ENCODE results near the gene USP24.
"Not testable (repeated sequence)": the region's sequence is repeated elsewhere in the genome, so short reads cannot be mapped to it uniquely, and the experiment has no call there.

Gene USP24

DNA sequence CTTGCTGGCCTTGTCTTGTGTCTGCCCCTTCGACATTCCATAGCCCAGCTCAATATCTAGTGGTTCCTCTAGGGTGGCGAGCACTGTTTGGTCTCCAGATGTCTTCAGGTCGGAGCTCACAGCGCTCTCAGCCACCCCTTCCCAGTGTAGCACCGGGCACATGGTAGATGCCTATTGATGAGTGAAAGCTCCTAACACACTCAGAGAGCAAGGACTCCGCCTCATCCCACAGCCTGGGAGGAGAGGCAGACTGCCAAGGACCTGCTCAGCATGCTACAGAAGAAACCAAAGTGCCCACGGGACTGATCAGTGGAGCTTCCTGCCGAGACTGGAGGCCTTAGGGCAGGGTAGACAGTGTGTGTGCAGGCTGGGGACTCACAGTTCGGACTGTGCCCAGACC, 164.9 kb downstream of the USP24 start:
- no peak for DNase-seq

DNA sequence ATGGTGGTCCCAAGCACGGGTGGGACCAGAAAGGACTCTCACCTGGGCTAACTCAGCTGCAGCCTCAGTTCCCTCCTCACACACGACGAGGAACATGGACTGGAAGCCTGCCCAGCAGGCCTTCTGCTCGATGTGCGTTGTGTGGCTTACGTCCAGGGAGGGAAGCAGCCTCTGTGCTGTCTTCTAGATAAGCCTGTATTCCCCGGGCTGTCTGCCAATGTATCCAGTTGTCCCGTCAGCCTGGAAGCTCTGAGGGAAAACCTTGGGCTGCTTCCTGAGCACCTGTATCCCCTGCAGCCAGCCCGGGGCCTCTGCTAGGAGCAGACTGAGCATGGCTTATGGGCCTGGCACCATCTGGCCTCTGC, 165.3 kb downstream of the USP24 start:
- no peak for DNase-seq

DNA sequence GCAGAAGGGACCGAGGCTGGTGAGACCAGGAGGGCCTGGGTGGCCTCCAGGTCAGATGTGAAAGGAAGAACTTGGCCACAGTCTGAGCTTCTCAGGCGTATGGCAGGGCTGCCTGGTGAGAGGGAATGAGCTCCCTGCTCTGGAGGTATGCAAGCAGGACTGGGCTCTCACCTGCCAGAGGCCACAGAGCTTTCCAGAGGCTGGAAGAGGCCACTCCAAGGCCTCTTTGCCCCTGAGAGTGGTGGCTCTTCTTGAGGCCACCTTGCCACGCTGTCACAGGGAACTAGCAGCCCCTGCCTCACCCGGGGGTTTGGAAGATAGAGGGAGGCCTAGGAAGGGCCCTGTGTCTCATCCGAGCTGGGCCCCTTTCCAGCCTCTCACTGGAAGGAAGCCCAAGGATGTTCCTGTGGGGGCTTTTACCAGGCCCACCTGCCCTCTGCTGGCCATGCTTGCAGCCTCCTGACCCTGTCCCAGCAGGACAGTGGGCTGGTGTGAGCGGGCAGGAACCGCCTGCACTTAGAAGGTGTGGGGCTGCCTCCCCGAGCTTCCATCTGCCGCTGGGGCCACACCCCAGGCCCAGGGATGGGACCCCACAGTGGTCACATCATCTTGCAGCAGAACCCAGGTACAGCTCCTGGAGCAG, 165.8 kb downstream of the USP24 start:
- DNase-seq: no peak

DNA sequence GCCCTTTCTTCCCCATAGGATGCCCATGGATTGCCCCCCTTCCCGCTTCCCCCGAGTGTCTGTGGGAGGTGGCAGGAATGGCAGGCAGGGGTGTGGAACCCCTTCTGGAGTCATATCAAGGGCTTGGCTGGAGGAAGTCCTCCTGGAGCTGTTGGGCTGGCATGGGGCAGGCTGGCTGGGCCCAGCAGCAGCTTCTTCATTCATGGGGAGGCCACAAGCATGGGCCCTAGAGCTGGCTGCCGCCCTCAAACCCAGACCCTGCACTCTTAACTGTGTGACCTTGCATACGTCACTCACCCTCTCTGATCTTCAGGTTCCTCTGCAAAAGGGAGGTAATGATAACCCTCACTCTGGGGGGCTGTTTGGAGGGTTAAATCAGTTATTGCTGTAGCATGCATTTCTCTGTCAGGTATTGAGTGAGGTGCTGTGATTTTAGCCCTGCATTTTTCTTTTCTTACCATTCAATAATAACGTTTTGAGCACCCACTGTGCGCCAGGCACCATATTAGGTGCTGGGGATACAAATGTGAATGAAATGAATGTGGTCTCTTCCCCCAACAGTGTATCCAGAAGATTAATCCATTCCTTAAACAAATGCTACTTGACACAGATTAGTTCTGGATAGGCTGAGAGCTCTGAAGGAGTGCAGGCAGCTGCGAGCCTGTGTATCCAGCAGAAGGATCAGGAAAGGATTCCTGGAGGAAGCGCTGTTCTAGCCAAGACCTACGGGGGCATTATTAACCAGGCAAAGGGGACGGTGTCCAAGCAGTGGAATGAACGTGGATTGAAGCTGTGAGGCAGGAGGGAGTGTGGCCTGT, 166.5 kb downstream of the USP24 start:
- no peak for DNase-seq

DNA sequence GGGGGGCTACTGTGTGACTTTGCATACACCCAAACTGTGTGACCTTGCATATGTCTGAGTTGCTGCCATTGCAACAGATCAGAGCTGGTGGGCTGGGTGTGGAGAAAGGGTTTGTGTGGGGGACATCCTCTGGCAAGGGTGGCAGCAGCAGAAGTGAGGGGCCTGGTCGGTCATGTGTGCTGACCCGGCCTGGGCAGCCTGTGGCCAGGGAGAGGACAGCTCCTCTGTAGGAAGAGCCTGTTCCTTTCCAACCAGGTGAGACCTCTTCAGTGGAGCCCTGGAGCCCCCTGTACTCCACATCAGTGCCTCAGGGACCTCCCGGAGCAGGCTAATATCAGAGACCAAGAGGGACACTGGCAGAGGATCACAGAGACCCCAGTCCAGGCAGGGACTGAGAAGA, 167.6 kb downstream of the USP24 start:
- DNase-seq: no peak

DNA sequence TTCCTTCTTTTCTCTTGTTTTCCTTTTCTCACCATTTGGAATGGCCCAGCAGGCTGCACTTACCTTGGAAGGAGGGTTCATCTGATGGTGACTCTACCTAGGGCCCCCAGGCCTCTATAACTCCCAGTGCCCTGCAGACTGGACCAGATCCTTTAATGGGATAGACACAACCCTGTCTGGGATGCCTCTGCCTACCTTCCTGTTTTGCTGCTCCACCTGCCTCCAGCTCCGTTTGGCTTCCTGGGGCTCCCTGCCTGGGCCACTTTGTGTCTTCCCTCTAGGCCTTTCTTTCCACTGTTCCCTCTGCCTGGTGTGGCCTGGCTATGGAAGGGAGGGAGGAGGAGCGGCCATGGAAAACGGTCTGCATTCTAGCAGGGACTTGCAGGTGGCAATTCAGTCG, 168.3 kb downstream of the USP24 start:
- no peak for DNase-seq

DNA sequence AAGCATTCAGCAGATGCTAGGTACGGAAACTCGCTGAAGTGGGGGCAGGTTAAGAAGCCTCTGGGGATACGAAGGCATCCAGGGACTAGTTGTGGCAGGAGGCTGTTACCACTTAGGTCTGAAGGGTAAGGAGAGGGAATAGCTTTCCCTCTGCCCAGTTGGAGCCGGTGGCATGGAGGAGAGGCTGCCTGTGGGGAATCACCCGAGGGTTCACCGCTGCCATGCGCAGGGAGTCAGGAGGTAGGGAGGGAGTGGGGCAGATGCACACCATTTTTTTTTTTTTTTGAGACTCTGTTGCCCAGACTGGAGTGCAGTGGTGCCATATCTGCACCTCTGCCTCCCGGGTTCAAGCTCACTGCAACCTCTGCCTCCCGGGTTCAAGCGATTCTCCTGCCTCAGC, 169.7 kb downstream of the USP24 start:
- DNase-seq: no peak

DNA sequence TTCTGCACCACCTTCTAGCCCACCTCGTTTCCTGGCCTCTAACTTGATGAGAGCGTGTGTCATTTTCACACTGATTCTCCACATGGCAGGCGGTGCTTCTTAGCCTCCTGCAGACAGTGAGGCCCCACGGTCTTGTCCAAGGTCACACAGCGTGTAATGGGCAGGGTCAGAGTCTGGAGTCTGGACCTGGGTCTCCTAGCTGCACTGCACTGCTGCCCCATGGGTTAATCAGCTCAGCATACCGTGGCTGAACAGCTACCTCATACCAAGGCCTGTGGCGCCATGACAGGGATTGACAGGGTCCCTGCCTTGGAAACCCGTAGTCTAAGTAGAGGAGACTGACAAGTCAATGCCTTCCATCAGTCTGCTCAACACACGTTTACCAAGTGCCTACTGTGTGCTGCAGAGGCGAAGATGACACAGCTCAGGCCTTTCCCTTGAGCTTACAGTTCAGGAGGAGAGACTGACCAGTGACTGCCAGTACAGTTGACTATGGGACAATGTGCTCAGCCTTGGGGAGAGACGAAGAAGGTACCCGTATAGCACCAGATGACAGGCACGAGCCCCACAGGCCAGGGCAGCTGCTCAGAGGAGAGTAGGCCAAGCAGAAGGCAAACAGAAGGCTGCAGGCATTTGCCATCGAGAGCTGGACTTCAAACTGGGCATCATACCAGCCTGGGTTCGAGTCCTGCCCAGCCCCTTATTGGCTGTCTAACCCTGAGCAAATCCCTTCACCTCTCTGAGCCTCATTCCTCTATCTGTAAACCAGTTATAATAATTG, 170.4 kb downstream of the USP24 start:
- DNase-seq: no peak

DNA sequence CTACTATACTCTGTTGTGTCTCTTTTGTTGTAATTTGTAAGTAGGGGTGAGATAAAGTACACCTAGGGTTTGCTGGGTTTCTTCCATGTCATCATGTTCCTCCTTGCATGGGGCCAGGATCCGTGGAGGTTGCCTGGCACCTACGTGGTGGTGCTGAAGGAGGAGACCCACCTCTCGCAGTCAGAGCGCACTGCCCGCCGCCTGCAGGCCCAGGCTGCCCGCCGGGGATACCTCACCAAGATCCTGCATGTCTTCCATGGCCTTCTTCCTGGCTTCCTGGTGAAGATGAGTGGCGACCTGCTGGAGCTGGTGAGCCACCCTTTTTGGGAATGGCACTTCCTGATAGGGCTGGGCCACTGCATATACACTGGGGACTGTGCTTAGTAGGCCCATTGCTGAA, 171.4 kb downstream of the USP24 start:
- DNase-seq: no peak

DNA sequence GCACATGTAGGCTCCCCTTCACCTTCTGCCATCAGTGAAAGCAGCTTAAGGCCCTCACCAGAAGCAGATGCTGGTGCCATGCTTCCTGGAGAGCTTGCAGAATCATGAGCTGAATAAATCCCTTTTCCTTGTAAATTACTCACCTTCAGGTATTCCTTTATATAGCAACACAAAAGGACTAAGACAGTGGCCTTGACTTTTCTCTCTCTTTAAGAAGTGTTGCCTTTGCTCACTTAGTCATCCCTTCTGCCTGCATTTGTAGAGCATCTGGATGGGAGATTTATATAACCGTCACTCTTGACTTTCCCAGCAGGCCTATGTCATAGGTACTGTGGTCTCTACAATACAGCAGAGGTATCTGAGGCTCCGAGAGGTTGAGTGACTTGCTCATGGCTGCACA, 172.2 kb downstream of the USP24 start:
- no peak for DNase-seq

DNA sequence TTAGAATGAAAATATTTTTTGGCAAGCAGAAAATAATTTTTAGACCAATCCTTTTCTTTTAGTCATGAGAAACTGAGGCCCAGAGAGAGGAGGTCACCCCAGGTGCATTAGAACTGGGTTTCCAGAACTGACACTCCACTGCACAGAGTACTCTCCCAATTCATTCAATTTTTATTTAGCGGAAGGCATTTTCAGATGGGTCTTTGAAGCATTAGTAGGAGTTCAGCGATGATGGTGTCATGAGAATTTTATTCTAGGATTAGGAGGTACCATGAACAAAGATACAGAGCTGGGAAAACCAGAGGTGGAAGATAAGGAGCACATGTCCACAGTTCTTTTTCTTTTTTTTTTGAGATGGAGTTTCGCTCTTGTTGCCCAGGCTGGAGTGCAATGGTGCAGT, 173.6 kb downstream of the USP24 start:
- DNase-seq: no peak

DNA sequence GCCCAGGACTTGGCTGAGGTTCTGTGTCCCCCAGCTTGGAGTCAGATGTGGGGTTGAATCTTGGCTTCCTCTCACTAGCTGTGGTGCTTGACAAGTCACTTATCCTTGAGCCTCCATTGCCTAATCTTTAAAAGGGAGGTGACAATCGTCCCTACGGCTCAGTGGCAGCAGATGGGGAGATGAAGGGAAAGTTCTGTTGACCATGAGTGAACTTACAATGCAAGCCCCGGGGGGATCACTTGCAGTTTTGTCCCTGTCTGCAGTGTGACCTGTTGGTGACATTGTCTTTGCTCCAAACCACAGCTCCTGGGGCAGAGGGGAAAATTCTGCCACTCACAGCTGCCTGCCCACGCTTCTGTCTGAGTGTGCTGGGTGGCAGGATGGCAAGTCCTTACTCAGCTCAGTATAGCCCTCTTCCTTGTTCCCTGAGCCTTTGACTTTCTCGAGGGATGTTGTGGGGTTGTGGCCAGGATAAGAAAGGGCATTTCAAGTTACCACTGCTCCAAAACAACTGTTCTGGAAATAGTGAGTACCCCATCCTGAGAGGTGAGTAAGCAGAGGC, 174.2 kb downstream of the USP24 start:
- no peak for DNase-seq

DNA sequence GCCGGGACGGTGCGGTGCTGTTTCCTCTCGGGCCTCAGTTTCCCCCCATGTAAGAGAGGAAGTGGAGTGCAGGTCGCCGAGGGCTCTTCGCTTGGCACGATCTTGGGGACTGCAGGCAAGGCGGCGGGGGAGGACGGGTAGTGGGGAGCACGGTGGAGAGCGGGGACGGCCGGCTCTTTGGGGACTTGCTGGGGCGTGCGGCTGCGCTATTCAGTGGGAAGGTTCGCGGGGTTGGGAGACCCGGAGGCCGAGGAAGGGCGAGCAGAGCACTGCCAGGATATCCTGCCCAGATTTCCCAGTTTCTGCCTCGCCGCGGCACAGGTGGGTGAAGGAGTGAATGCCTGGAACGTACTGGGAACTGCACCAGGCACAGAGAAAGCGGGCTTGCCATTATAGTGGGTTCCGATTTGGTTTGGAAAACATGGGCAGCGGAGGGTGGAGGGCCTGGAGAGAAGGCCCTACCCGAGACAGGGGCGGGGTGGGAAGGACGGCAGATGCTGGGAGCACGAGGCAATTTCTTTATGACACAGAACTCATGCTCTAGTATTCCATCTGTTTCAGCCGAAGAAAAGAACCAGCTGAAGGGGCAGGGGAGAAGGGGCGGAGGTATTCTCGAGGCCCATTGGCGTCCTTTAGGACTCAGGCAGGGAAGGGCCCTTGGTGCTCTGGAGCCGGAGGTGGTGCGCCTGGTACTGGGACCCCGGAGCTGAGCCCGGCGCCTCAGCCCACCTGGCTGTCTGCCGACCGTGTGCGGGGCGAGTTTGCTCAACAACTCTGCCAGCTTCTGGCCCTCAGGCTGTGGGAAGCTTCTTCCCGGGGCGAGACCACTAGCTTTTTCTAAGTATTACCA, 174.9 kb downstream of the USP24 start:
- DNase-seq: no peak

DNA sequence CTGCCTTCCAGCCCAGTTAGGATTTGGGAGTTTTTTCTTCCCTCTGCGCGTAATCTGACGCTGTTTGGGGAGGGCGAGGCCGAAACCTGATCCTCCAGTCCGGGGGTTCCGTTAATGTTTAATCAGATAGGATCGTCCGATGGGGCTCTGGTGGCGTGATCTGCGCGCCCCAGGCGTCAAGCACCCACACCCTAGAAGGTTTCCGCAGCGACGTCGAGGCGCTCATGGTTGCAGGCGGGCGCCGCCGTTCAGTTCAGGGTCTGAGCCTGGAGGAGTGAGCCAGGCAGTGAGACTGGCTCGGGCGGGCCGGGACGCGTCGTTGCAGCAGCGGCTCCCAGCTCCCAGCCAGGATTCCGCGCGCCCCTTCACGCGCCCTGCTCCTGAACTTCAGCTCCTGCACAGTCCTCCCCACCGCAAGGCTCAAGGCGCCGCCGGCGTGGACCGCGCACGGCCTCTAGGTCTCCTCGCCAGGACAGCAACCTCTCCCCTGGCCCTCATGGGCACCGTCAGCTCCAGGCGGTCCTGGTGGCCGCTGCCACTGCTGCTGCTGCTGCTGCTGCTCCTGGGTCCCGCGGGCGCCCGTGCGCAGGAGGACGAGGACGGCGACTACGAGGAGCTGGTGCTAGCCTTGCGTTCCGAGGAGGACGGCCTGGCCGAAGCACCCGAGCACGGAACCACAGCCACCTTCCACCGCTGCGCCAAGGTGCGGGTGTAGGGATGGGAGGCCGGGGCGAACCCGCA, 175.7 kb downstream of the USP24 start, which contains the start of gene PCSK9:
PCSK9 (plus strand) TSS at position 207 of the 741 bp plus-strand sequence; CDS start at position 497, 290 bp downstream.
- DNase-seq: no peak

DNA sequence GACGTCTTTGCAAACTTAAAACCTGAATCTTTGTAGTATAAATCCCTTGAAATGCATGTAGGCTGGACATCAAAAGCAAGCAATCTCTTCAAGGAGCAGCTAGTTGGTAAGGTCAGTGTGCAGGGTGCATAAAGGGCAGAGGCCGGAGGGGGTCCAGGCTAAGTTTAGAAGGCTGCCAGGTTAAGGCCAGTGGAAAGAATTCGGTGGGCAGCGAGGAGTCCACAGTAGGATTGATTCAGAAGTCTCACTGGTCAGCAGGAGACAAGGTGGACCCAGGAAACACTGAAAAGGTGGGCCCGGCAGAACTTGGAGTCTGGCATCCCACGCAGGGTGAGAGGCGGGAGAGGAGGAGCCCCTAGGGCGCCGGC, 176.2 kb downstream of the USP24 start:
- no peak for DNase-seq

DNA sequence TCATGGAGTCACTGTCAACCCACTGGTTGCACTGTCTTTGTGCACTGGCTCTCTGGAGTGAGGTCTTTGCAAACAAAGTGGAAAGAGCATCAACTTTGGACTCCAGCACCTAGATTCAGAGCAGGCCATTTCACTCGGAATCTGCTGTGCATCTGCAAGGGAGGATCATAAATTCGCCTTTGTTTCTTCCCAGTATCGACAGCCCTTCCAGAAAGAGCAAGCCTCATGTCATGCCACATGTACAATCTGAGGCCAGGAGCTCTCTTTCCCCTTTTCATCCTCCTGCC, 176.7 kb downstream of the USP24 start:
- no peak for DNase-seq

DNA sequence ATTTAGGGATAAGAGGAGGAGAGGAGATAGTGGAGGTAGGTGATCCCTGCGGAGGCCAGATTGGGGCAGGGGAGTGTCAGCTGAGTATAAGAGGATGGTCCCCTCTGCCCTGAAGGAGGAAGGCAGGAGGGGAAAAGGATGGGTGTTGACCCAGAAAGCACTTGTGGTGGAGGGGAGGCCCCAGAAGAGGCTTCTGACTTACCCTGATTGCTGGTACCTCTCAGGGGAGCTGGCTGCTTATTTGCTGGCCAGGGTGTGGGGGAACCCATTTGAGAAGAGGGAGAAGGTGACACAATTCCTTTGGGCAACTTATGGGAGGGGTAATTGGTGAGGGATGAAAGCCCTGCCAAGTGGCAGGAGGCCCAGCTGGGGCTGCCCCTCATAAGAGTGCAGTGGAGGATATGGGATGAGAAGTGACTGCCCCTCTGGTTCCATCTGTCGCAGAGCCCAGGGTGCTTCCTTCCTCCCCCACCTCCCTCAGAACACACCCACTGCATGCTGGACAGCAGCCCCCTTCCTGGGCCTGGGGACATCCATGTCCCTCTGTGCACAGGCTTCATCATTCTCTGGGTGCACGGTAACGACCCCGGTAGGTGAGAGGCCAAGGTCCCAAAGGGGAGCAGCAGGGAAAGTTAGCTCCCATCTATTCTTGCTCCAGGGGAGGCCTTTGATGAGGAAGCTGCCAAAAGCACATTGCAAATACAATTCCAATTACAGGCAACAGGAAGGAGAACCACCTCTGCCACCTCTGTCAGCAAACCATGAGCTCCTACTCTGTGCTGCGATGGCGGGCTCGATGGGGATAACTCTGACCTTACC, 177.2 kb downstream of the USP24 start:
- no peak for DNase-seq

DNA sequence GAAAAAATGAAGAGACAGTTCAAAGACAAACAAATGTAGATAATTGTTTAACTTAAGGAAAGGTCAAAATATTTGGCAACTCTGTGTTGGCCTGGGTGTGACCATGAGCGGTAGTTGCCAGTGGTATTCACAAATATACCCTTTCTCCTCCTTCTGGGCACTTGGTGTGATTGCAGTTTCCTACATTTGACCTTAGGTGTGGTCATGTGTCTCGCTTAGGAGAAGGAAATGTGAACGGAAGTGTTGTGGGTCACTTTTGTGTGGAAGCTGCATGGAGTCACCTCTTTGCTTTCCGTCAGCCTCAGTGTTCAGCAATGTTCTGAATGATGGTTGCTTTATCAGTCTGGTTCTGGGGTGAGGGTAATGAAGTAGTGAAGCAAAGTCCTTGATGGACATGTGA, 179.3 kb downstream of the USP24 start:
- no peak for DNase-seq

DNA sequence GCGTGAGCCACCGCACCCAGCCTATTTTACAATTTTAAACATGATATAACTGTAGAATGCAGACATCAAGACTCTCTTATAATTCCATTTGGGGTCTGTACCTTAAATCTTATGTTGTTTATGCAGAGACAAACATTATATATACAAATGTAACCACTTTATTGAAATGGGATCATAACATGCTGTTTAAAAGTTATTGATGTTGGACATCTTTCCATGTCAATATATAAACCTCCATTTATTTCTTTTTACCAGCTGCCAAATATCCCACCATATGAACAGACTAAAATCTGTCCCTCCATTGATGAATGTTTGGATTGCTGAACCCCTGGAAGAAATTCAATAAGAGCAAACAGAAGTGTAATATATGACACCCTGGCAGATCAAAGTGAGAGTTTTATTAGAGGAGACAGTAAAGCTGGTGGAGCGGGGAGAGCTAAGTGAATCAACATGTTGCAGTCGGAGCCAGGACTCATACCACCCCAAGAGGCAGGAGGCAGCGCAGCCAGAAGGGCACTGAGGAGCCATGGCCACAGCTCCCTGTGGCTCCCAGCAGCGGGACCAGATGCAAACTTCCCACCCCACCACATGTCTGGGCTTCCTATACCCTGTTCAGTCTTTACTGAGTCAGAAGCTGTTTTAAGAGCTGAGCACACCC, 180.6 kb downstream of the USP24 start:
- no peak for DNase-seq

DNA sequence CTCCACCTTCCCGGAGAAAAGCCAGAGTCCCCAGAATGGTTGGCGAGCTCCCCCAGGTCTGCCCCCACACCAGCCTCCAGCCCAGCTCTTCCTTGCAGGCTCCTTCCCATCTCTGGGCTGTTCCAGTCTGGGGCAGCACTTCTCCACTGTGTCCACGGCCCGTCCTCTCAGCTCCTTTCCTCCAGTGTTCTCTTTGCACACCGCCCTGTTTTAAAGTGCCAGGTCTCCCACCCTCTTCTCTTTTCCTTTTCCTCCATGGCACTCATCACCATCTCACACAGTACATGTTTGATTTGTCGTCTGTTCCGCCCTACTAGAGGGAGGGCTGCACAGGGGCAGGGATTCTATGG, 181.9 kb downstream of the USP24 start:
- DNase-seq: no peak

DNA sequence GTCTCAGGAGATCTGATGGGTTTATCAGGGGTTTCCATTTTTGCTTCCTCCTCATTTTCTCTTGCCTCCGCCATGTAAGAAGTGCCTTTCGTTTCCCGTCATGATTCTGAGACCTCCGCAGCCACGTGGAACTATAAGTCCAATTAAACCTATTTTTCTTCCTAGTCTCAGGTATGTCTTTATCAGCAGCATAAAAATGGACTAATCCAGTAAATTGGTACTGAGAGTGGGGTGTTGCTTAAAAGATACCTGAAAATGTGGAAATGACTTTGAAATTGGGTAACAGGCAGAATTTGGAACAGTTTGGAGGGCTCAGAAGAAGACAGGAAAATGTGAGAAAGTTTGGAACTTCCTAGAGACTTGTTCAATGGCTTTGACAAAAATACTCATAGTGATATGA, 184.1 kb downstream of the USP24 start:
- not testable (repeated sequence) for DNase-seq
